ENCODE results near the gene PXDC1. TPM values are rescaled to one million over a fixed set of nuclear protein-coding genes. Genes with fewer than 3 reads are reported as not detected.
"Not testable (repeated sequence)": the region's sequence is repeated elsewhere in the genome, so short reads cannot be mapped to it uniquely, and the experiment has no call there.

PXDC1 gene
- total RNA-seq, 1 donor from 2014 or later, result 0.18 TPM

GRCh38 chr6:3735029-3735605 is 16.4 kb downstream of the PXDC1 start:
- intact Hi-C loops (cut with micrococcal nuclease), result loop anchor here (10.0 kb wide), 1 partner anchor 610 kb away; no protein-coding TSS in a partner anchor

DNA sequence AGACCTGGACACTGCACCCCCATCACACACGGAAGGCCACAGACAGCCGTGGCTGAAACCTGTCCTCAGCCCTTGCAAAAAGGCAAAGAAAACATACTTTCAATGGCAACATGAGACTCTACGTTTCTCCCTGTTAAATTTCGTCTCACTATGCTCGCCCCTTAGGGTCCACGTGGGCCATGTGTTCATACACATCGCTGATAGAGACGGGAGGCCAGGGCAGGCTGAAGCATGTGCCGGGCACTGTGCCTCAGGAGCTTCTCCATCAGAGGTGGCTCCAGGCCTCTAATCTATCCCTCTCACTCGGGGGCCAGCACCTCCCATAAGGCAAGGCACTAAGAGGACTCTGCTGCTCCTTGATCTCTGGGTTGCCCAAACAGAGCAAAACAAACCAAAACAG is 17.5 kb downstream of the PXDC1 start:
- intact Hi-C loops (cut with micrococcal nuclease), result loop anchor here (10.0 kb wide), 1 partner anchor 609 kb away; no protein-coding TSS in a partner anchor

- intact Hi-C loops (cut with micrococcal nuclease), result loop anchor here (10.0 kb wide), 1 partner anchor 609 kb away; no protein-coding TSS in a partner anchor
These were observed 18.1 kb downstream of the PXDC1 start for GRCh38 chr6:3733321-3733925.

- intact Hi-C loops (cut with micrococcal nuclease), result loop anchor here (1.0 to 10.0 kb wide), 2 partner anchors 453 to 608 kb away; no protein-coding TSS in a partner anchor
These were observed 19.0 kb downstream of the PXDC1 start for GRCh38 chr6:3732345-3733141.

DNA sequence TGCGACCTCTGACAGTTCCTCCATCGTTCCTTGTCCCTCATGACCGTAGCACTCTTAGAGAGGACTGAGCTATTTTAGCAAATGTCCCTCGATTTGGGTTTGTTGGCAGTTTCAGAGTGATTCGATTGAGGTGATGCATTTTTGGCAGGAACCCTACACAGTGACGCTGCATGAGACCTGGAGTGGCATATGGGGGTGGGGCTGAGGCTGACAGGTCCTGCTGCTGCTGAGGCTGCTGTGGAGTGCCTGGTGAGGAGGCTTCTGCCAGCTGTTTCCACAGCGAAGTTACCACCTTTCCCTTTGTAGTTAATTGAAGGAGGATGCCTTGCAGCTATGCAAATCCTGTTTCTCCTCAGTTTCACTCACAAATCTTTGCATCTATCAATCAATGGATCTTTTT is 19.8 kb downstream of the PXDC1 start:
- intact Hi-C loops (cut with micrococcal nuclease), result loop anchor here (1.0 to 10.0 kb wide), 2 partner anchors 452 to 607 kb away; no protein-coding TSS in a partner anchor

GRCh38 chr6:3729603-3730344 is 21.7 kb downstream of the PXDC1 start:
- intact Hi-C loops (cut with micrococcal nuclease), result loop anchor here (10.0 kb wide), 1 partner anchor 605 kb away; no protein-coding TSS in a partner anchor

DNA sequence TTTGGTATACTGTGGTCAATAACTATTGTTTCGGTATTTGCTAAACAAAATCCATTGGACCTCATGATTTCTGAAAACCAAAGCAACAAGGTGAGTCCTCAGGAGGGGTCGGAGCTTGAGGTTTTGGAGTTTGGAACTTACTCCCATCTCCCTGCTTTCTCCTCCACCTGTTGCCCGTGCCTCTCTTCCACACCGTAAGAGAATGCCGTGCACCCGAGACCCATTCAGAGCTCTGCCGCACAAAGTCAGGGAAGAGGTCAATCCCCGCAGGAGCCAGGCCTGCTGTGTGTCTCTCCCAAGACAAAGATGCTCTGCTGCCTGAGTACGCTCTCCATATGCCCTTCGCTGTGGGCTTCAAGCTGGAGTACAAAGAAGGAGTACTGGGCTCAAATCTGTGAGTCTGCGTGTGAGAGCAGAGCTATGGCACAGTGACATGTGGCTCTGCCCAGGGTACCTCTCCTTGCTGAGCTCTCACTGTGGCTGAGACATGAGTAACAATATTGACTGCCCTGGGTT is 23.9 kb downstream of the PXDC1 start:
- intact Hi-C loops (cut with micrococcal nuclease), result no loop called here

DNA sequence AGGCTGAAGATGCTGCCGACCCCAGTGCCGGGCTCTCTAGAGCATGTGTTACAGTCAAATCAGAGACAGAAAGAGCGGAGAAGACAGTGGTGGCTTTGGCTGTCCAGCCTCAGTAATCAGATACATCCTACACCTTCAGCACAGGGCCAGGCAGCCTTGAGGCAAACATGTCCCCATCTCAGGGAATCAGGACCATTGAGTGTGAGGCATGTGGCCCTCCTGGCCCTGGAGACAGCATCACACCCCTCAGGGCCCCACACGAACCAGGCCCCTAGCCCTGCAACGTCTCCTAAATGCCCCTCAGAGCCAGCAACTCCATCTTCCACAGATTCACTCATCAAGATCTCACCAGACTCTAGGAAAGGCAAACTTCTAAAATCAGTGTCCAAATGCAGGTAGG is 24.5 kb downstream of the PXDC1 start:
- intact Hi-C loops (cut with micrococcal nuclease), result no loop called here

GRCh38 chr6:3726421-3726820 is 25.1 kb downstream of the PXDC1 start:
- intact Hi-C loops (cut with micrococcal nuclease), result no loop called here

GRCh38 chr6:3725145-3726047 is 26.1 kb downstream of the PXDC1 start:
- intact Hi-C loops (cut with micrococcal nuclease), result no loop called here

DNA sequence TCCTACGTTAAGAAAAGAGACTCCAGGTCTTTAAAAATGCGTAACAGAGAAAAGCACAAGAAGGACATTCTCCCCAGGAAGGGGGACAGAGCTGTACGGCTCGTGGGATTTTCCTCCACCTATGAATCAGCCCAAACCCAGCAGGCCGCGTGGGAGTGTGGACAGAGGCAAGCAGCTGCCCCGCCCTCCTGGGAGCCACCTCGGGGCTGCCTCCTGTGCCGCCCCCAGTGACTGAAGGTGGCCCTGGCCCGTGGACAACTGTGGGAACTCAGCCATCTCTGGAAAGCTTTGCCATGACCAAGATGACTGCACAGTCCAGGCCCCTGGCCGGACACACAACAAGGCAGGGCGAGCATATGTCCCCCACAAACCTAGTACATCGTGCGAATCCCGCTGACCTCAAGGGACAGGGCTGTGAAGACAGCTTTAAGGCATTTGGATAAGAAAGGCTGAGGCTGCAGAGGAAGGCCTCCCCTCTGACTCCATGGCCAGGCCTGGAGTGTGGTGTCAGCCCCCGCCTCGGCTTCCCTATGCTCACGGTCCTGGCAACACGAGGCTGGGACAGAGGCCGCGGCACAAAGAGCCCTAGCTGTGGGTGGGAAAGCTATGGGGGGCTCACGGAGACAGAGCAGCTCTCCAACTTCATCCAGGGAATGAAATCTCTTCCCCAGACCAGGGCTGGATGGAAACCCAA is 26.9 kb downstream of the PXDC1 start:
- intact Hi-C loops (cut with micrococcal nuclease), result no loop called here

GRCh38 chr6:3723966-3724365 is 27.5 kb downstream of the PXDC1 start:
- intact Hi-C loops (cut with micrococcal nuclease), result no loop called here

- intact Hi-C loops (cut with micrococcal nuclease), result no loop called here
These were observed 28.3 kb downstream of the PXDC1 start for GRCh38 chr6:3723251-3723650.

GRCh38 chr6:3722785-3723184 is 28.7 kb downstream of the PXDC1 start:
- intact Hi-C loops (cut with micrococcal nuclease), result no loop called here

DNA sequence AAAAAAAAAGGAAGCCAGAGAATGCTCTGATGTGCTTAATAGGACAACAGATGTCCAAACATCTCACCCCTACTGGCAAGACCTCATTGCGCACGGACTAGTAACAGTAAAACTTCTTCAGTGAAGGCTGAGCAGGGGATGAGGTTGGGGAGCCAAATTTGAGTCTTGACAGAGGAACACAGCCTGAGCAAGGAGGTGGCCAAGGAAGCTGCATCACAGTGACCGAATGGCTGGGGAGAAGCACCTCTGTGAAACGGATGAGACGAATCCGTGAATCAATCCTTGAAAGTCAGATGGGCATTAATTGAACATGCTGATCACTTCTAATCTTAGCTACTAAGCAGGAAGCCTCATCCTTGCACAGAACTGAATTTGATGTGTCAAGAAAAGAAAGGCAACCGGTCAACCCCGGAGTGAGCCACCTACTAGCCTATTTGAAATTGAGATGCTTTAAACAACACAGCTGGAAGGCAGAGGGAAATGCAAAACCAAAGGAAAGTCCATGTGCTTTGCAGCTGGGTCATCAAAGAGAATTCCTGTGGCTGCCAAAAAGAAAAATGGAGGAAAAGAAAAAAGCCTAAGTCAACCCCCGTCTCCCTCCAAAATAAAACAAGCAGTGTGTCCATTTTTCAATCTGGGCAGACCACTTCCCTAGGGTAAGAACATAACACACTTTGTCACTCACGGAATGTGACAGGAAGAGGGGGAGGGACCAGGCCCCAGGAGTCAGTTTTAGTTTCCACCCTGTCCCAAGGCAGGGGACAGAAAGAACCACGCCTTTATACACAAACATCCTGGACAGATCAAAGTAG is 29.5 kb downstream of the PXDC1 start:
- intact Hi-C loops (cut with micrococcal nuclease), result no loop called here

GRCh38 chr6:3720770-3721169 is 30.7 kb downstream of the PXDC1 start:
- intact Hi-C loops (cut with micrococcal nuclease), result not testable (repeated sequence)

- intact Hi-C loops (cut with micrococcal nuclease), result no loop called here
These were observed 31.8 kb downstream of the PXDC1 start for GRCh38 chr6:3719462-3720308.

DNA sequence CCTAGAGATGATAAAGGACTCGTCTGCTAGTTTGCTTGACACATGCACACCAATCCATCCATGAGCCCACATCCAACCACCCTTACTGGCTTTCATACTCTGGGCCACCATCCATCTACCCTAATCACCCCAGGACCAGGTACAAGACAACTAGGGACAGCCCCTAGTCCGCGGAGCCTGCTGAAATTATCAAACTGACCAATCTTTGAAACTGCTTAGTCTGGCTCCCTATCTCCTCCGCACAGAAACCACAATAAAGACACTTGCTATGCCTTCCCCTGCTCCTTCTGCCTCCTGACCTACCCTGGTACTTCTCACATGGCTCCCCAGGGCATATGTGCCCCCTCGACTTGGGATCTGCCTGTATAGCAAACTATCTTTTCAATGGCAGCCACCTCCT is 33.1 kb downstream of the PXDC1 start:
- intact Hi-C loops (cut with micrococcal nuclease), result no loop called here

All from T-helper 2 cell treated with Interferon-gamma antibody and Interleukin-4, amounts not matched to agents 100 ng/mL and 5 ng/mL, for 36 hours (primary cell).